ENCODE measurements around the gene ATG7.
"Not testable (repeated sequence)": the region's sequence is repeated elsewhere in the genome, so short reads cannot be mapped to it uniquely, and the experiment has no call there.

The ATG7 gene

GRCh38 chr3:11437506-11437905, 165.3 kb downstream of the ATG7 start:
- DNase-seq: no peak

GRCh38 chr3:11438646-11439045, 166.4 kb downstream of the ATG7 start:
- DNase-seq: no peak

- not testable (repeated sequence) for DNase-seq
Measured at GRCh38 chr3:11441346-11441745, 169.1 kb downstream of the ATG7 start.

- no peak for DNase-seq
Measured at GRCh38 chr3:11444404-11444803, 172.2 kb downstream of the ATG7 start.

GRCh38 chr3:11445193-11445592, 173.0 kb downstream of the ATG7 start:
- DNase-seq: not testable (repeated sequence)

- no peak for DNase-seq
Measured at GRCh38 chr3:11445883-11446282, 173.7 kb downstream of the ATG7 start.

GRCh38 chr3:11447584-11448200, 175.5 kb downstream of the ATG7 start:
- DNase-seq: no peak

- DNase-seq: no peak
Measured at GRCh38 chr3:11450015-11450414, 177.8 kb downstream of the ATG7 start.

- DNase-seq: no peak
Measured at GRCh38 chr3:11452312-11452711, 180.1 kb downstream of the ATG7 start.

GRCh38 chr3:11452885-11453847, 181.0 kb downstream of the ATG7 start:
- DNase-seq: no peak

- DNase-seq: no peak
Measured at GRCh38 chr3:11455956-11456355, 183.8 kb downstream of the ATG7 start.

GRCh38 chr3:11457135-11457534, 184.9 kb downstream of the ATG7 start:
- DNase-seq: no peak

- DNase-seq: no peak
Measured at GRCh38 chr3:11459186-11459824, 187.1 kb downstream of the ATG7 start.

- no peak for DNase-seq
Measured at GRCh38 chr3:11461226-11461625, 189.0 kb downstream of the ATG7 start.

- not testable (repeated sequence) for DNase-seq
Measured at GRCh38 chr3:11462673-11463072, 190.5 kb downstream of the ATG7 start.

GRCh38 chr3:11463591-11463990, 191.4 kb downstream of the ATG7 start:
- DNase-seq: no peak

- DNase-seq: no peak
Measured at GRCh38 chr3:11464356-11464755, 192.2 kb downstream of the ATG7 start.

- DNase-seq: no peak
Measured at GRCh38 chr3:11465744-11466616, 193.8 kb downstream of the ATG7 start.

- DNase-seq: no peak
Measured at GRCh38 chr3:11467875-11468274, 195.7 kb downstream of the ATG7 start.

- DNase-seq: no peak
Measured at GRCh38 chr3:11470031-11470853, 198.0 kb downstream of the ATG7 start.

GRCh38 chr3:11475324-11475723, 203.1 kb downstream of the ATG7 start:
- DNase-seq: no peak

- DNase-seq: no peak
Measured at GRCh38 chr3:11476735-11477144, 204.5 kb downstream of the ATG7 start.

Data from SW 1271 (cell line).